Left ventricle myocardium inferior (tissue), 1 donor: Measurements from ENCODE around the gene UGT1A3. TPM values are rescaled to one million over a fixed set of nuclear protein-coding genes. Genes with fewer than 3 reads are reported as not detected.

Source experiments
- DNase-seq: peaks from one replicate; pipeline ENCODE4 v3.0.0-alpha.2; 2020
- H3K27ac ChIP-seq: fragments of 200-600 bp; replicated peaks from 2 replicates; pipeline ENCODE4 v1.8.0; 2021
- H3K27me3 ChIP-seq: fragments of 200-600 bp; 2 replicates; pipeline ENCODE4 v1.8.0; 2021; ENCODE audit warnings: low read depth
- H3K36me3 ChIP-seq: fragments of 200-600 bp; 2 replicates; pipeline ENCODE4 v1.8.0; 2021
- H3K4me1 ChIP-seq: fragments of 200-600 bp; 2 replicates; pipeline ENCODE4 v1.8.0; 2021
- H3K4me3 ChIP-seq: fragments of 200-600 bp; 2 replicates; pipeline ENCODE4 v1.8.0; 2021; ENCODE audit warnings: mild to moderate bottlenecking, moderate library complexity
- H3K9me3 ChIP-seq: fragments of 200-600 bp; replicated peaks from 2 replicates; pipeline ENCODE4 v1.8.0; 2021
- CTCF ChIP-seq: fragments of 200-600 bp; IDR thresholded peaks from 2 replicates; pipeline ENCODE4 v1.8.0; 2021; ENCODE audit warnings: antibody characterized with exemption, mild to moderate bottlenecking, borderline replicate concordance
- intact Hi-C: fragments of 100-400 bp; cut with micrococcal nuclease; formaldehyde crosslinking; loops from one replicate; pipeline ENCODE4 v1.11.0; 2022
- total RNA-seq: library from RNA; stranded (reverse); fragmentation: NEBNext Ultra II Directional; extraction: Animal tissue kit (Norgen Biotek cat#: 25700); gene quantifications from one replicate; pipeline ENCODE4 v1.2.1, GENCODE V29; 2021
- donor health status: DM: no; HTN: yes; CAD: no; lungs with severe emphysema.

The UGT1A3 gene
- total RNA-seq, 1 donor from 2014 or later = not detected

DNA sequence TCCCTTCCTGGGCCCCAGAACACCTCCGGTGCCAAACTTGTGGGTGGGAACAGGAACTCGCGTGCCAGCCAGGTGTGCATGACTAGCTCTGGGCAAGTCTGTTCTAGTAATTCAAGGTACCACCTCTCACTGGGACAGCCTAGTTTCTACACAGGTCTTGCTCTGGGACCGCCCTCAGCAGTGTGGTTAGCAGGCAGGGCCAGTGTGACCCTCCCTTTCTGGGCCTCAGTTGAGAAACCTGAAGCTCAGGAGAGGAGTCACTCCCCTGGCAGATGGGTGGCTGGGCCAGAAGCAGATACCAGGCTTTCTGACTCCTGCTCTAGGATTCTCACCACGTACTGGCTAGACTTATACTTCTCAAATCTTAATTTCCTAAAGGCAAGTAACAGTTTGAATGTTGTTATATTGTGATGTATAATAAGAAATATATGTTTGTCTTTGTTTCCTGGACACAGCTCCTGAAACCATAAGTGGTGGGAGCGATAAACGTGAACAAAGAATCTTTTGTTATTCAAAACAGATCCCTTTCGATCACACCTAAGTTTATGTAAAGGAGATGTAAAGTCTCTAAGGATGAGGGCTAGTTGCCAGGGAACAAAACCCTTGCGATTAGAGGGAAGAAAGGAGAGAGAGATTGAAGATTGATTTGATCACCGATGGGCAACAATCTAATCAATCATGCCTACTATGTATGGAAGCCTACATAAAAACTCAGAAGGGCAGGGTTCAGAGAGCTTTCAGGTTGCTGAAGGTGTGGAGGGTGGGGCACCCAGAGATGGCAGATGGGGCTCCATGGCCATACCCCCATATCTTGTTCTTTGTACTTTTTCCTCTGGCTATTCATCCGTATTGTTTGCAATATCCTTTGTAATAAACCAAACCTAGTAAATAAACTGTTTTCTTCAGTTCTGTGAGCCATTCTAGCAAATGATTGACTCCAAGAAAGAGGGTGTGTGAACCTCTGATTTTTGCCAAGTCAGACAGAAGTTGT, 37.1 kb upstream of the UGT1A3 start:
- Histone ChIP-seq H3K36me3 (no peaks in the 10 kb centered on the region), H3K4me3 (no peak overlapping the region), H3K4me1 (no peaks in the 10 kb centered on the region), H3K27me3 (peaks cover 18% of the 10 kb centered on the region), H3K27ac (no peak overlapping the region), H3K9me3 (no peaks in the 10 kb centered on the region)
- TF ChIP-seq CTCF = no peak
- no peak for DNase-seq
- intact Hi-C loops = no loop called here

GRCh38 chr2:233692648-233693047, 36.2 kb upstream of the UGT1A3 start, which contains the start of gene UGT1A6:
TSS of gene UGT1A6 (plus strand) at chr2:233692890. CDS start at chr2:233693005, 115 bp downstream.
- intact Hi-C loops = no loop called here
- Histone ChIP-seq H3K4me1 (no peaks in the 10 kb centered on the region), H3K9me3 (no peaks in the 10 kb centered on the region), H3K4me3 (no peak within 1 kb of the TSS), H3K36me3 (no peaks in the 10 kb centered on the region), H3K27me3 (peaks cover 13% of the 10 kb centered on the region), H3K27ac (no peak within 1 kb of the TSS)
- DNase-seq = no peak
- no peak for TF ChIP-seq CTCF

- H3K27me3 ChIP-seq = peaks cover 18% of the 10 kb centered on the region
- no peak overlapping the region for H3K27ac ChIP-seq
- intact Hi-C loops = no loop called here
- H3K4me1 ChIP-seq = no peaks in the 10 kb centered on the region
- no peaks in the 10 kb centered on the region for H3K36me3 ChIP-seq
- H3K9me3 ChIP-seq = no peaks in the 10 kb centered on the region
- H3K4me3 ChIP-seq = no peak overlapping the region
- no peak for DNase-seq
- no peak for TF ChIP-seq CTCF
These were observed 34.9 kb upstream of the UGT1A3 start for GRCh38 chr2:233693963-233694362.

DNA sequence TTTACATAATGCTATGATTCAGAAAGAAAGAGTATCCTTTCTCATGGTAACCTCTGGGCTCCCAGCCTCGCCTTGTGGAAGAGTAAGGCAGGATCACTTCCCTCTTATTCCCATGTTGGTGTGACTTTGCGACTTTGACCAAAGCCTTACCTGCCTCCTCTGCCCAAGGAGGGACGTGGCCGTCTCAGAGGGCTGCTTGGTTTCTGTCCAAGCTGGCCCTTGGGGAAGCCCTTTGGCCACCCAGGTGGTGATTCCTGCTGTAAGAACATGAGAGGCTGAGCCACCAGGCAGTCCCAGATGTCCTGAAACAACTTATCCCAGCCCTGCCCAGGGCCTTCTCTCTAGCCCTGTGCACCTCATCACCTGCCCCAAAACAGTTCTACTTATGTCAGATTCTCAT, 30.1 kb upstream of the UGT1A3 start:
- Histone ChIP-seq H3K36me3 (no peaks in the 10 kb centered on the region), H3K4me3 (no peak overlapping the region), H3K27me3 (peaks cover 5% of the 10 kb centered on the region), H3K27ac (no peak overlapping the region), H3K9me3 (peaks cover 10% of the 10 kb centered on the region), H3K4me1 (no peaks in the 10 kb centered on the region)
- no peak for DNase-seq
- no peak for TF ChIP-seq CTCF
- intact Hi-C loops = no loop called here

DNA sequence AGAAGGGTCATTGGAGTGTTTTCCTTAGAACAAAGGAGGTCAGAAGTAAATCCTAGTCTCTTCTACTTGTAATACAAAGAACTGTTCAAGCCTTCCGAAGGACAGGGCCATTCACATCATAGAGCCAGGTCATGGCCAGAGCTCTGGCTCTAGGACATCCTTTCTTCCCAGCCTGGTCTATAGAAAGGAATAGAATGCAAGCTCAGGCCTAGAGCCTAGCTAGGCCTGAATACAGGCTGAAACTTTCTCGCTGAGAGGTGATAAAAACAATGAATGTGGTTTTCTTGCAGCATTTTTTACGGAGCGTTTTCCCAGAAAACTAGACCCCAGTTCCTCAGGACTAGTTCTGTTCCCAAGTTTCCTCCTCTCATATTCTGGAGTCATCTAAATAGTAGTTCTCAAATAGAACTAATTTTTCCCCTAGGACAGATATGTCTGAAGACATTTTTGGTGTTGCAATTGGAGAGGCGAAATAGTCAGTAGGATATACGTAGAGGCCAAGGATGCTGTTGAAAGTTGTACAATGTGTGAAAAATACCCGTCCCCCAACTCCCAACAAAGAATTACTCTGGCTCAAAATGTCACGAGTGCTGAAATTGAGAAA, 29.3 kb upstream of the UGT1A3 start:
- no peak for TF ChIP-seq CTCF
- Histone ChIP-seq H3K9me3 (peaks cover 17% of the 10 kb centered on the region), H3K27ac (no peak overlapping the region), H3K27me3 (peaks cover 5% of the 10 kb centered on the region), H3K4me3 (no peak overlapping the region), H3K36me3 (no peaks in the 10 kb centered on the region), H3K4me1 (no peaks in the 10 kb centered on the region)
- DNase-seq = no peak
- intact Hi-C loops = no loop called here
